Right ventricle myocardium inferior (tissue), 1 donor: Measurements from ENCODE around the gene MGRN1. TPM values are rescaled to one million over a fixed set of nuclear protein-coding genes. Genes with fewer than 3 reads are reported as not detected.

ENCODE experiments used
- ATAC-seq: fragments of 200-7000 bp; cut with Tn5 transposase; one replicate; pipeline ENCODE4 v1.9.1; 2020; ENCODE audit warnings: mild to moderate bottlenecking, moderate library complexity
- DNase-seq: peaks from one replicate; pipeline ENCODE4 v3.0.0; 2021; ENCODE audit errors: missing footprints
- intact Hi-C: fragments of 100-400 bp; cut with DNase I; formaldehyde crosslinking; loops from one replicate; pipeline ENCODE4 v1.11.0; 2022
- total RNA-seq: library from RNA; stranded (reverse); fragmentation: NEBNext Ultra II Directional; extraction: Animal tissue kit (Norgen Biotek cat#: 25700); gene quantifications from one replicate; pipeline ENCODE4 v1.2.1, GENCODE V29; 2021
- donor health status: DM: no; HTN: yes; CAD: no; lungs with severe emphysema.

Gene MGRN1
- total RNA-seq, 1 donor from 2014 or later, result 32.2 TPM

- ATAC-seq (peak; percentile 70), DNase-seq (peak; percentile 84)
- intact Hi-C loops, result no loop called here
Observed at GRCh38 chr16:4680673-4681470, 56.2 kb downstream of the MGRN1 start.

- DNase-seq (no peak), ATAC-seq (no peak)
- intact Hi-C loops, result no loop called here
Observed at GRCh38 chr16:4681471-4682083, 57.0 kb downstream of the MGRN1 start.

GRCh38 chr16:4682084-4682591, 57.5 kb downstream of the MGRN1 start:
- no peak for DNase-seq
- intact Hi-C loops, result no loop called here
- ATAC-seq, result no peak

GRCh38 chr16:4682616-4683254, 58.1 kb downstream of the MGRN1 start:
- DNase-seq (no peak), ATAC-seq (no peak)
- intact Hi-C loops, result no loop called here

- intact Hi-C loops, result no loop called here
- ATAC-seq (no peak), DNase-seq (no peak)
Observed at GRCh38 chr16:4683255-4684057, 58.8 kb downstream of the MGRN1 start.

GRCh38 chr16:4684058-4684715, 59.6 kb downstream of the MGRN1 start:
- intact Hi-C loops, result no loop called here
- no peak for DNase-seq
- ATAC-seq, result no peak

GRCh38 chr16:4684763-4685162, 60.1 kb downstream of the MGRN1 start:
- intact Hi-C loops, result no loop called here
- DNase-seq (no peak), ATAC-seq (no peak)

- ATAC-seq, result no peak
- no peak for DNase-seq
- intact Hi-C loops, result no loop called here
Observed at GRCh38 chr16:4685292-4685691, 60.7 kb downstream of the MGRN1 start.

- intact Hi-C loops, result no loop called here
- no peak for ATAC-seq
- no peak for DNase-seq
Observed at GRCh38 chr16:4685776-4686496, 61.3 kb downstream of the MGRN1 start.

GRCh38 chr16:4686497-4687210, 62.0 kb downstream of the MGRN1 start:
- peak; percentile 52 for DNase-seq
- no peak for ATAC-seq
- intact Hi-C loops, result no loop called here

- intact Hi-C loops, result no loop called here
- DNase-seq (peak; percentile 55), ATAC-seq (no peak)
Observed at GRCh38 chr16:4687416-4687815, 62.8 kb downstream of the MGRN1 start.

- peak; percentile 27 for ATAC-seq
- DNase-seq, result peak; percentile 77
- intact Hi-C loops, result no loop called here
Observed at GRCh38 chr16:4687946-4688673, 63.5 kb downstream of the MGRN1 start.

- peak; percentile 54 for DNase-seq
- no peak for ATAC-seq
- intact Hi-C loops, result no loop called here
Observed at GRCh38 chr16:4688674-4689045, 64.0 kb downstream of the MGRN1 start.

GRCh38 chr16:4689091-4689671, 64.6 kb downstream of the MGRN1 start:
- ATAC-seq (no peak), DNase-seq (peak; percentile 60)
- intact Hi-C loops, result no loop called here

- DNase-seq, result peak; percentile 48
- ATAC-seq, result no peak
- intact Hi-C loops, result loop anchor here (10.0 kb wide), 1 partner anchor 265 kb away; the partner anchor contains the start of gene SEC14L5
Observed at GRCh38 chr16:4689864-4690704, 65.5 kb downstream of the MGRN1 start.
